Activated CD8-positive, alpha-beta memory T cell treated with anti-CD3 and anti-CD28 coated beads for 4 hours (primary cell): ENCODE results near the gene ARHGAP30.
"Not testable (repeated sequence)": the region's sequence is repeated elsewhere in the genome, so short reads cannot be mapped to it uniquely, and the experiment has no call there.

ENCODE experiments used
- DNase-seq, 2 donors: peaks; one replicate each; pipeline ENCODE4 v3.0.0-alpha.2; 2020; ENCODE audit warnings: low read depth in 2 of 2

The ARHGAP30 gene

GRCh38 chr1:161070761-161071160, 1.1 kb upstream of the ARHGAP30 start:
- DNase-seq = no peak

GRCh38 chr1:161069241-161069640, 450 bp downstream of the ARHGAP30 start:
- no peak for DNase-seq

- DNase-seq = peak; percentile 64 to 68
Observed at GRCh38 chr1:161068306-161069234, 1.1 kb downstream of the ARHGAP30 start.

GRCh38 chr1:161066694-161067093, 3.0 kb downstream of the ARHGAP30 start:
- no peak for DNase-seq

- not testable (repeated sequence) for DNase-seq
Observed at GRCh38 chr1:161065681-161066080, 4.0 kb downstream of the ARHGAP30 start.

GRCh38 chr1:161063936-161064335, 5.8 kb downstream of the ARHGAP30 start:
- DNase-seq = not testable (repeated sequence)

GRCh38 chr1:161061419-161061818, 8.3 kb downstream of the ARHGAP30 start:
- no peak for DNase-seq

- no peak for DNase-seq
Observed at GRCh38 chr1:161059293-161059692, 10.4 kb downstream of the ARHGAP30 start.

- no peak for DNase-seq
Observed at GRCh38 chr1:161054805-161055204, 14.9 kb downstream of the ARHGAP30 start.

- no peak for DNase-seq
Observed at GRCh38 chr1:161054232-161054631, 15.5 kb downstream of the ARHGAP30 start.

- DNase-seq = no peak
Observed at GRCh38 chr1:161052899-161053298, 16.8 kb downstream of the ARHGAP30 start.

GRCh38 chr1:161051219-161051618, 18.5 kb downstream of the ARHGAP30 start:
- DNase-seq = no peak

GRCh38 chr1:161048949-161049722, 20.6 kb downstream of the ARHGAP30 start:
- no peak for DNase-seq

GRCh38 chr1:161047436-161048420, 22.0 kb downstream of the ARHGAP30 start:
- no peak for DNase-seq

- DNase-seq = no peak
Observed at GRCh38 chr1:161046605-161047228, 23.0 kb downstream of the ARHGAP30 start.

GRCh38 chr1:161045736-161046604, 23.7 kb downstream of the ARHGAP30 start, which contains the start of gene USF1:
TSS of gene USF1 (minus strand) at chr1:161045977. CDS start at chr1:161043275, 2,702 bp downstream.
- peak; percentile 85 to 88 for DNase-seq

- DNase-seq = peak in 1 of 2 donors; percentile 39
Observed at GRCh38 chr1:161044908-161045735, 24.6 kb downstream of the ARHGAP30 start.

- no peak for DNase-seq
Observed at GRCh38 chr1:161044535-161044907, 25.2 kb downstream of the ARHGAP30 start.

- no peak for DNase-seq
Observed at GRCh38 chr1:161039546-161039945, 30.1 kb downstream of the ARHGAP30 start.
